HepG2 (cell line): Measurements from ENCODE around the gene MINDY1. TPM values are rescaled to one million over a fixed set of nuclear protein-coding genes. Genes with fewer than 3 reads are reported as not detected.

Source experiments
- AHR ChIP-seq: IDR thresholded peaks from 2 replicates; pipeline ENCODE4 v1.6.1; 2018; ENCODE audit warnings: missing genetic modification reagents, missing compliant biosample characterization
- BCL3 ChIP-seq: sonication (generic); formaldehyde crosslinking; IDR thresholded peaks from 2 replicates; pipeline ENCODE4 v1.5.1; 2020; ENCODE audit warnings: mild to moderate bottlenecking, missing genetic modification reagents, moderate library complexity
- KMT2A ChIP-seq: sonication (generic); formaldehyde crosslinking; IDR thresholded peaks from 2 replicates; pipeline ENCODE4 v1.4.0; 2020; ENCODE audit warnings: missing genetic modification reagents
- NPAS2 ChIP-seq: sonication (generic); formaldehyde crosslinking; IDR thresholded peaks from 2 replicates; pipeline ENCODE4 v1.8.0; 2022; ENCODE audit warnings: mild to moderate bottlenecking, missing genetic modification reagents, borderline replicate concordance
- PAX8 ChIP-seq: sonication (generic); formaldehyde crosslinking; IDR thresholded peaks from 2 replicates; pipeline ENCODE4 v1.8.0; 2022; ENCODE audit warnings: mild to moderate bottlenecking, missing genetic modification reagents, borderline replicate concordance
- PHF8 ChIP-seq: sonication (generic); formaldehyde crosslinking; IDR thresholded peaks from 2 replicates; pipeline ENCODE4 v1.5.0; 2020; ENCODE audit warnings: missing genetic modification reagents
- PLSCR1 ChIP-seq: sonication (generic); formaldehyde crosslinking; IDR thresholded peaks from 2 replicates; pipeline ENCODE4 v1.5.0; 2020; ENCODE audit warnings: missing genetic modification reagents, mild to moderate bottlenecking, borderline replicate concordance
- RBM22 ChIP-seq: fragments of 200-400 bp; formaldehyde crosslinking; optimal IDR thresholded peaks from 2 replicates; pipeline ENCODE3; 2017; ENCODE audit warnings: mild to moderate bottlenecking, low read length, moderate library complexity
- SNRNP70 ChIP-seq: fragments of 200-400 bp; formaldehyde crosslinking; IDR thresholded peaks from 2 replicates; pipeline ENCODE4 v1.6.1; 2017; ENCODE audit warnings: mild to moderate bottlenecking, low read depth, low read length, moderate library complexity
- TFAP4 ChIP-seq: sonication (generic); IDR thresholded peaks from 2 replicates; pipeline ENCODE4 v1.6.1; 2016; ENCODE audit warnings: low read depth, borderline replicate concordance
- TMF1 ChIP-seq: sonication (generic); formaldehyde crosslinking; IDR thresholded peaks from 2 replicates; pipeline ENCODE4 v1.8.1; 2022; ENCODE audit warnings: low read depth, missing genetic modification reagents
- ZNF263 ChIP-seq: sonication (generic); formaldehyde crosslinking; IDR thresholded peaks from 2 replicates; pipeline ENCODE4 v1.4.0; 2020; ENCODE audit warnings: missing genetic modification reagents
- ZNF264 ChIP-seq: sonication (generic); formaldehyde crosslinking; IDR thresholded peaks from 2 replicates; pipeline ENCODE4 v1.4.0; 2020; ENCODE audit warnings: missing genetic modification reagents
- ZNF513 ChIP-seq: sonication (generic); formaldehyde crosslinking; conservative IDR thresholded peaks from 2 replicates; pipeline ENCODE4 v1.5.0; 2020; ENCODE audit warnings: missing genetic modification reagents
- ZNF567 ChIP-seq: sonication (generic); formaldehyde crosslinking; IDR thresholded peaks from 2 replicates; pipeline ENCODE4 v1.8.1; 2023; ENCODE audit warnings: mild to moderate bottlenecking, missing genetic modification reagents, borderline replicate concordance
- ZNF629 ChIP-seq: sonication (generic); formaldehyde crosslinking; conservative IDR thresholded peaks from 2 replicates; pipeline ENCODE4 v1.5.0; 2020; ENCODE audit warnings: missing genetic modification reagents
- ZNF883 ChIP-seq: sonication (generic); formaldehyde crosslinking; IDR thresholded peaks from 2 replicates; pipeline ENCODE4 v1.5.1; 2020; ENCODE audit warnings: mild to moderate bottlenecking, missing genetic modification reagents; ENCODE audit errors: not compliant biosample characterization
- polyA plus RNA-seq, 8 experiments: library from polyadenylated mRNA; depleted of rRNA in 3 of 8; stranded (reverse) in 7 of 8; unstranded in 1 of 8; fragments of >200 nt; fragmentation: Illumina TruSeq in 4 of 8; extraction: Trizol in 4 of 8; gene quantifications; 2 replicates each; pipeline versions ENCODE4 v1.2.1 to v1.2.3, GENCODE V29; 2011 to 2016; ENCODE audit warnings: low read depth in 4 of 8, missing spikeins in 1 of 8, mixed read lengths in 1 of 8; ENCODE audit not compliant: insufficient read depth in 1 of 8
- total RNA-seq, 5 experiments: library from RNA; depleted of rRNA; stranded (reverse); fragments of >200 nt; fragmentation: Illumina TruSeq; extraction: Trizol; gene quantifications; 2 replicates each; pipeline ENCODE4 v1.2.3, GENCODE V29; 2016; ENCODE audit warnings: low read depth in 1 of 5
- TF ChIP-seq, protein P1 (sequence below): sonication (generic); formaldehyde crosslinking; IDR thresholded peaks from 2 replicates; pipeline ENCODE4 v1.5.0; 2020; ENCODE audit warnings: missing genetic modification reagents
- TF ChIP-seq, protein P2 (sequence below): IDR thresholded peaks from 2 replicates; pipeline ENCODE4 v1.6.1; 2016; ENCODE audit warnings: low read depth, control low read depth
- TF ChIP-seq, protein P3 (sequence below): IDR thresholded peaks from 2 replicates; pipeline ENCODE4 v1.6.1; 2016; ENCODE audit warnings: mild to moderate bottlenecking, missing biosample characterization, missing genetic modification reagents

MINDY1 gene
- total and polyA plus RNA-seq, 2 of the 13 experiments (the other 11 are each of a cell fraction or from before 2014, with no cell fraction given): 11.1 to 15.0 TPM

DNA sequence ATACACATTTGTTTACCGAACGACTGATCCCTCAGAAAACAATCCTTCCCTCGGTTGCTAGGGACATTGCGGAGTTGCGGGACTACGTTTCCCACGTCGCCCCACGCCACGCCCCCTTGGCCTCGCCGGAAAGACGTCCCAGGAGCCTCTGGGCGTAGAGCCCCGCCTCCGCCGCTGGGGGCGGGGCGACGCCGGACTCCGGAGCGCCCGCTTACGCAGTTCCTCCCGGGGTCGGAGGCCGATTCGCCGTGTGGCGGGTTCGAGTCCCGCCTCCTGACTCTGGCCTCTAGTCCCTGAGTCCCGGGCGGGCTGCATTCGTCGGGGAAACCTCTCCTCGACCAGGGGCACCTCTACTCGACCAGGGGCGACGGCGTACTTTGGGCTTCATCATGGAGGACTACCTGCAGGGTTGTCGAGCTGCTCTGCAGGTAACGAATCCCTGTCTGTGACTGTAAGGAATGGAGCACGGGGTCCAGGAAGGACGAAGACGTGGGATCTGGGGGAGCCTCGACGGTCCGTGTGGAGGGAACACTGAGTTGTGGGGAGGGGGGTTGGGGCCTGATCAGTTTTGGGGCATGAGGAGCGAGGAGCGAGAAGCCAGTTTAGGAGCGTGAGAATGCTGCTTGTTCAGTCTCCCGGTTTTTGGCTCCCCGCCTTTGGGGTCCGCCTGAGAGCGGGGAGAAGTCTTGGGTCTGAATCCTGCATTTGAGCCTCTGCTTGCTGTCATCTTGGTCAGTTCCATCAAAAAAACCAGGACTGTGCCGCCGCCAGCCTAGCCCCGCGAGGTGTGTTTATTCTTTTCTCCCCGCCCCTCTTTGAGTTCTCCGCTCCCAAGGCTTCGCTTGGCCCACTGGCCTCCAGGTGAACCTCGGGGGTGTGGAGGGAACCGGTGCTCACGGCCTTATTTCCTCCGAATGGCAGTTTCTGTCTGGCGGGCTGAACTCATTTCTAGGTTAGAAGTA is 1.8 kb upstream of the MINDY1 start, which contains the start of gene PRUNE1 (continued):
- peak; percentile 34; the same call in 1 of the 2 replicates for TF ChIP-seq TFAP4
- TF ChIP-seq, protein P1, sequence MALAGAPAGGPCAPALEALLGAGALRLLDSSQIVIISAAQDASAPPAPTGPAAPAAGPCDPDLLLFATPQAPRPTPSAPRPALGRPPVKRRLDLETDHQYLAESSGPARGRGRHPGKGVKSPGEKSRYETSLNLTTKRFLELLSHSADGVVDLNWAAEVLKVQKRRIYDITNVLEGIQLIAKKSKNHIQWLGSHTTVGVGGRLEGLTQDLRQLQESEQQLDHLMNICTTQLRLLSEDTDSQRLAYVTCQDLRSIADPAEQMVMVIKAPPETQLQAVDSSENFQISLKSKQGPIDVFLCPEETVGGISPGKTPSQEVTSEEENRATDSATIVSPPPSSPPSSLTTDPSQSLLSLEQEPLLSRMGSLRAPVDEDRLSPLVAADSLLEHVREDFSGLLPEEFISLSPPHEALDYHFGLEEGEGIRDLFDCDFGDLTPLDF (CRISPR knock-in tag): peak; percentile 39; the same call in 1 of the 2 replicates
- peak; percentile 34; the same call in 1 of the 2 replicates for TF ChIP-seq AHR (CRISPR knock-in tag)
- TF ChIP-seq ZNF567 (CRISPR knock-in tag): 0 out of 2 replicates have a peak, but pooled peaks have one; percentile 53
- TF ChIP-seq, protein P2, sequence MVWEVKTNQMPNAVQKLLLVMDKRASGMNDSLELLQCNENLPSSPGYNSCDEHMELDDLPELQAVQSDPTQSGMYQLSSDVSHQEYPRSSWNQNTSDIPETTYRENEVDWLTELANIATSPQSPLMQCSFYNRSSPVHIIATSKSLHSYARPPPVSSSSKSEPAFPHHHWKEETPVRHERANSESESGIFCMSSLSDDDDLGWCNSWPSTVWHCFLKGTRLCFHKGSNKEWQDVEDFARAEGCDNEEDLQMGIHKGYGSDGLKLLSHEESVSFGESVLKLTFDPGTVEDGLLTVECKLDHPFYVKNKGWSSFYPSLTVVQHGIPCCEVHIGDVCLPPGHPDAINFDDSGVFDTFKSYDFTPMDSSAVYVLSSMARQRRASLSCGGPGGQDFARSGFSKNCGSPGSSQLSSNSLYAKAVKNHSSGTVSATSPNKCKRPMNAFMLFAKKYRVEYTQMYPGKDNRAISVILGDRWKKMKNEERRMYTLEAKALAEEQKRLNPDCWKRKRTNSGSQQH (CRISPR knock-in tag): peak; percentile 38; the same call in 1 of the 2 replicates
- no peak for TF ChIP-seq RBM22
- 0 out of 2 replicates have a peak, but pooled peaks have one; percentile 17 for TF ChIP-seq ZNF264 (CRISPR knock-in tag)
- no peak; the same call in 1 of the 2 replicates for TF ChIP-seq PAX8 (CRISPR knock-in tag)
- peak; percentile 66 for TF ChIP-seq ZNF883 (CRISPR knock-in tag)
- peak; percentile 28; the same call in 1 of the 2 replicates for TF ChIP-seq TMF1 (CRISPR knock-in tag)
- TF ChIP-seq KMT2A (CRISPR knock-in tag): peak; percentile 38; the same call in 1 of the 2 replicates
- no peak for TF ChIP-seq PLSCR1
- TF ChIP-seq NPAS2 (CRISPR knock-in tag): 0 out of 2 replicates have a peak, but pooled peaks have one; percentile 42
- no peak for TF ChIP-seq ZNF513
- TF ChIP-seq ZNF263 (CRISPR knock-in tag): peak; percentile 34; the same call in 1 of the 2 replicates
- TF ChIP-seq, protein P3, sequence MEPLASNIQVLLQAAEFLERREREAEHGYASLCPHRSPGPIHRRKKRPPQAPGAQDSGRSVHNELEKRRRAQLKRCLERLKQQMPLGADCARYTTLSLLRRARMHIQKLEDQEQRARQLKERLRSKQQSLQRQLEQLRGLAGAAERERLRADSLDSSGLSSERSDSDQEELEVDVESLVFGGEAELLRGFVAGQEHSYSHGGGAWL: peak; percentile 16; the same call in 1 of the 2 replicates
- TF ChIP-seq SNRNP70: no peak
- peak; percentile 53 for TF ChIP-seq PHF8
- peak; percentile 24; the same call in 1 of the 2 replicates for TF ChIP-seq BCL3
- TF ChIP-seq ZNF629: no peak
